Fibroblast of peridontal ligament (primary cell): ENCODE results near the gene CAMK2N1.

Experiments used
- DNase-seq: peaks from one replicate; pipeline ENCODE4 v3.0.0-alpha.2; 2010; ENCODE audit errors: extremely low read depth

CAMK2N1 gene

DNA sequence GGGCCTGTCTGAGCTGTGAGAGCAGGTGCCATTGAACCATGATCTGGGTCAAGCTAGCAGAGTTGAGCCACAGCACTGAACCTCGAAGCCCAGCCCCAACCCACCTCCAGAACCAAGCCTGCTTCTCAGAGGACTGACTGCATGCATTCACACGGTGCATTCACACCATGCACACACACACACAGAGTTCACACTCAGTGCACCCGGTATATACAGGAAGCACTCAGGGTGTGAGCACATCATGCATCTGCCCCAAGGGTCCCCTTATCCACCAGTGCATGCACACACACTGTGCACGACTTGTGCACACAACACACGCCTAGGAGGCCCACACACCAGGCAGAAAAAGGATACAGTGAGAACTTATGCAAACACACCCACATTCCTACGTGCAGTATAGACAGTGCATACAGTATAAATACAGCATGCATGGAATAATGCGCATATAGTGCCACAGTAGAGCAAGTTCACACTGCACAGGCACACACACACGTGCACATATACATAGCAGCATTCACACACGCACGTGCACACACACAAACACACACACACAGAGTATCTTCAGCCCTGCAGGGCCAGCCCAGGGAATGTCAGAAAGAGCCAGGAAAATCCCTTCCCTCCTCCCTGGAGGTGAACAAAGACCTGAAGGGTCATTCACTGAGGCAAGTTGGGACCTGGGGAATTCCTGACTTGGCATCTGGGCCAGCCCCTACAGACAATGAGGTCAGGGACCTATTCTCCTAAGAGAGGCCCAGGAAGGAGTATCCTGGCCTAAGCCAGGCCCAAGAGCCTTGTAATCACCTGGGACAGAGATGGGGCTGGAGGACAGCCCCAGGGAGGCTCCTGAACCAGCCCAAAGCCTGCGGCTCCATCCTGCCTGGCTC, 42.1 kb downstream of the CAMK2N1 start:
- no peak for DNase-seq

- DNase-seq, result peak; percentile 71
These were observed 42.9 kb downstream of the CAMK2N1 start for GRCh38 chr1:20442920-20443625.

DNA sequence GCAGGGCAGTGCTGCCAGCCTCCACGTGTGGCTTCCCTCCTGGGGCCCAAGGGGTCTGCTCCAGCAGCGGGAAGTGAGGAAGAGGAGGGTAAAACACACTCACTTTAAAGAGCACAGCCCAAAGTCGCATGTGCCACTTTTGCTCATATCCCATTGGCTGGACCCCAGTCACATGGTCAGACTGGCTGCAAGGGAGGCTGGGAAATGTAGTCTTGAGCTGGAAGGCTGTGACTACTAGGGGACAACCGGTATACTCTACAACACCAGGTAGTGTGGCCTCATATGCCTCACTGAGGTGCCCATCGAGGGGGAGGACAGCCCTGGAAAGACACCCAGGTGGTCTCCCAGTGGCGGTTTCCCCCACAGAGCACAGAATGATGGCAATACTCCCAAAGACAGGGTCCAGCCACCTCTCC, 45.2 kb downstream of the CAMK2N1 start:
- DNase-seq, result peak; percentile 36

- peak; percentile 55 for DNase-seq
These were observed 46.7 kb downstream of the CAMK2N1 start for GRCh38 chr1:20439282-20439681.

DNA sequence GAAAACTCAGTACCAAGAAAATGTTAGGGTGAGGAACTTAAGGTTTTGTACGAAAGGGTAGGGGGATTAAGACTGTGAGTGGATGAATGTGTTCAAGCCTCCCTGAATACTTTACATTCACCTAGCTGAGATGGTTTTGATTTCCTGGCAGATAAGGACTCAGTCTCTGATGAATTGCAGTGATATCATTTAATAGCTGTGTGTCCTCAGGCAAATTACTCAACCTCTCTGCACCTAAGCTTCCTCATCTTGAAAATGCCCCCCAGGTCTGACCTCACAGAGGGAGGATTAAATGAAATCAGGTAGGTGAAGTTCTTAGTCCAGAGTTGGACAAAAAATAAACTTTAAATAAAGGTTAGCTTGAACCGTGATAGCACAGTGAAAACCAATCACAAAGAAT, 48.4 kb downstream of the CAMK2N1 start:
- no peak for DNase-seq

DNA sequence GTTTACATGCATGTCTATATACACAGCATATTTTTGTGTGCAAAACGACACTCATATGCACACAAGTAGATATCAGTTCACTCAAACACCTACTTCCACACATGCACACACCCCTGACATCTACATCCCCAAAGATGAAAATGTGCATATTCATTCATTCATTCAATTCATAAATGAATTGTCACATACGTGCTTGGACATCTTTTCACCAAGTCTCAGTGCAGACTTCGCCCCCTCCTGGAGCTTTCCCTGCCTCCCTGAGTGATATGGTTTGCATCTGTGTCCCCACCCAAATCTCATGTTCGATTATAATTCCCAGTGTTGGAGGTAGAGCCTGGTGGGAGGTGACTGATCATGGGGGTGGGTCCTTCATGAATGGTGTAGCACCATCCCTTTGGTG, 53.1 kb downstream of the CAMK2N1 start:
- no peak for DNase-seq
